K562 (cell line): ENCODE data around the gene HAPLN3. TPM values are rescaled to one million over a fixed set of nuclear protein-coding genes. Genes with fewer than 3 reads are reported as not detected.

Experiments
- DNMT1 ChIP-seq: fragments of 450-650 bp; IDR thresholded peaks from 2 replicates; pipeline ENCODE4 v1.6.1; 2016; ENCODE audit warnings: antibody characterized with exemption, mild to moderate bottlenecking
- ELF2 ChIP-seq: fragments of 250-450 bp; sonication (Bioruptor Pico); IDR thresholded peaks from 2 replicates; pipeline ENCODE4 v1.5.0; 2021; ENCODE audit warnings: mild to moderate bottlenecking
- MEIS2 ChIP-seq: fragments of 450-650 bp; IDR thresholded peaks from 2 replicates; pipeline ENCODE4 v1.6.1; 2014; ENCODE audit warnings: mild to moderate bottlenecking; ENCODE audit not compliant: partially characterized antibody
- RBM15 ChIP-seq: fragments of 200-400 bp; formaldehyde crosslinking; IDR thresholded peaks from 2 replicates; pipeline ENCODE4 v1.6.1; 2018; ENCODE audit warnings: mild to moderate bottlenecking, low read length, moderate library complexity; ENCODE audit not compliant: insufficient read depth
- polyA plus RNA-seq, 8 experiments: library from polyadenylated mRNA; depleted of rRNA in 4 of 8; stranded (reverse) in 5 of 8; unstranded in 3 of 8; fragments of >200 nt; fragmentation: Nextera tagmentation in 2 of 8; fragmentation: Illumina TruSeq in 1 of 8; extraction: Ambion mirVana in 2 of 8; extraction: Trizol in 1 of 8; gene quantifications; 2 replicates each; pipeline versions ENCODE4 v1.2.1 to v1.2.3, GENCODE V29; 2011 to 2014; ENCODE audit warnings: inconsistent platforms in 1 of 8, missing spikeins in 1 of 8
- total RNA-seq, 7 experiments: library from RNA; depleted of rRNA in 6 of 7; stranded (reverse); fragments of >200 nt in 6 of 7; fragmentation: Illumina TruSeq in 2 of 7; extraction: Trizol in 2 of 7; gene quantifications; 2 replicates each; pipeline versions ENCODE4 v1.2.1 to v1.2.3, GENCODE V29; 2011 to 2021; ENCODE audit warnings: low replicate concordance in 1 of 7

The HAPLN3 gene
- total and polyA plus RNA-seq, 9 of the 15 experiments (the other 6 are each of a cell fraction or from before 2014, with no cell fraction given), result 0.04 to 2.4 (median 0.65) TPM

DNA sequence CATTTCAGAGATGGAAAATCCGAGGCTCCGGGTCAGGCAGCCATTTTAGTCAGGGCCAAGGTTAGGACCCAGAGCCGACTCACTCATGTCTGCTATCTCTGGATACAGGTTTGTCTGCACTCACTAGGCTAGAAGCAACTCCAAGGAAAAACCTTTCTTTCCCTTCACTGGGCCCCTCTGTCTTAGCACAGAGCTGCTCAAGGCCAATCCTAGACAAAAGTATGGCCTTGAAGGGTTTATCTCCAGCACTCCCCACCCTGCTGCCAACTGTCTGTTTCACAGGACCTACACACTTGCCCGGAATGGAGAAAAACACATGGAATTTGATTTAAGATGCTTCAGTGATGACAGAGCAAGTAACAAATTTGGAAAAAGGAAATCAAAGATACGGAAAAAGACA lies 66.6 kb downstream of the HAPLN3 start (continued):
- no peak for TF ChIP-seq MEIS2
- no peak for TF ChIP-seq ELF2
- TF ChIP-seq DNMT1, result no peak
- no peak for TF ChIP-seq RBM15

Other genes starting within 250 kb of the HAPLN3 start
- not detected in 2 replicates for gene ACAN, start 92.1 kb downstream of the HAPLN3 start, total RNA-seq (2014; rRNA removed)
- gene ACAN, start 92.1 kb downstream of the HAPLN3 start, total RNA-seq (2014; rRNA removed; fragmentation: Illumina TruSeq; extraction: Trizol), result not detected in 2 replicates
- gene ACAN, start 92.1 kb downstream of the HAPLN3 start, total RNA-seq (2015; rRNA removed; fragmentation: Illumina TruSeq; extraction: Trizol), result not detected in 2 replicates
- not detected in 2 replicates for gene ACAN, start 92.1 kb downstream of the HAPLN3 start, total RNA-seq (2021)
- gene ACAN, start 92.1 kb downstream of the HAPLN3 start, polyA plus RNA-seq (2011; rRNA removed), result not detected in 2 replicates
- gene ACAN, start 92.1 kb downstream of the HAPLN3 start, polyA plus RNA-seq (2014; fragmentation: Illumina TruSeq; extraction: Trizol), result not detected in 2 replicates
- gene ACAN, start 92.1 kb downstream of the HAPLN3 start, polyA plus RNA-seq (2014; fragmentation: Nextera tagmentation; extraction: Ambion mirVana), result not detected
- gene ACAN, start 92.1 kb downstream of the HAPLN3 start, polyA plus RNA-seq (2014; rRNA removed), result not detected in 2 replicates
- gene MFGE8, start 17.8 kb upstream of the HAPLN3 start, total RNA-seq (2014; rRNA removed), result 62.3 and 73.1 TPM in 2 replicates
- 24.9 and 31.3 TPM in 2 replicates for gene MFGE8, start 17.8 kb upstream of the HAPLN3 start, total RNA-seq (2014; rRNA removed; fragmentation: Illumina TruSeq; extraction: Trizol)
- gene MFGE8, start 17.8 kb upstream of the HAPLN3 start, total RNA-seq (2015; rRNA removed; fragmentation: Illumina TruSeq; extraction: Trizol), result 35.4 and 36.3 TPM in 2 replicates
- gene MFGE8, start 17.8 kb upstream of the HAPLN3 start, total RNA-seq (2021), result 129 and 142 TPM in 2 replicates
- 85.1 and 148 TPM in 2 replicates for gene MFGE8, start 17.8 kb upstream of the HAPLN3 start, polyA plus RNA-seq (2011; rRNA removed)
- 93.6 and 109 TPM in 2 replicates for gene MFGE8, start 17.8 kb upstream of the HAPLN3 start, polyA plus RNA-seq (2014; fragmentation: Illumina TruSeq; extraction: Trizol)
- 1 to 10 TPM; 2.3 to 3.1 TPM for gene MFGE8, start 17.8 kb upstream of the HAPLN3 start, polyA plus RNA-seq (2014; fragmentation: Nextera tagmentation; extraction: Ambion mirVana)
- gene MFGE8, start 17.8 kb upstream of the HAPLN3 start, polyA plus RNA-seq (2014; rRNA removed), result 113 and 119 TPM in 2 replicates
- 33.0 and 57.6 TPM in 2 replicates for gene ABHD2, start 192.9 kb upstream of the HAPLN3 start, total RNA-seq (2014; rRNA removed)
- gene ABHD2, start 192.9 kb upstream of the HAPLN3 start, total RNA-seq (2014; rRNA removed; fragmentation: Illumina TruSeq; extraction: Trizol), result 41.4 and 47.5 TPM in 2 replicates
- 48.9 and 49.2 TPM in 2 replicates for gene ABHD2, start 192.9 kb upstream of the HAPLN3 start, total RNA-seq (2015; rRNA removed; fragmentation: Illumina TruSeq; extraction: Trizol)
- gene ABHD2, start 192.9 kb upstream of the HAPLN3 start, total RNA-seq (2021), result 80.9 and 99.8 TPM in 2 replicates
- 54.0 and 74.7 TPM in 2 replicates for gene ABHD2, start 192.9 kb upstream of the HAPLN3 start, polyA plus RNA-seq (2011; rRNA removed)
- gene ABHD2, start 192.9 kb upstream of the HAPLN3 start, polyA plus RNA-seq (2014; fragmentation: Illumina TruSeq; extraction: Trizol), result 76.3 and 78.6 TPM in 2 replicates
- 10 to 100 TPM; 16.9 to 18.1 TPM for gene ABHD2, start 192.9 kb upstream of the HAPLN3 start, polyA plus RNA-seq (2014; fragmentation: Nextera tagmentation; extraction: Ambion mirVana)
- gene ABHD2, start 192.9 kb upstream of the HAPLN3 start, polyA plus RNA-seq (2014; rRNA removed), result 30.4 and 34.5 TPM in 2 replicates